ENCODE measurements around the gene NHLH1. TPM values are rescaled to one million over a fixed set of nuclear protein-coding genes. Genes with fewer than 3 reads are reported as not detected.
"Not testable (repeated sequence)": the region's sequence is repeated elsewhere in the genome, so short reads cannot be mapped to it uniquely, and the experiment has no call there.

The NHLH1 gene
- total and polyA plus RNA-seq, 2 donors = 0.05 TPM; not detected in 1

DNA sequence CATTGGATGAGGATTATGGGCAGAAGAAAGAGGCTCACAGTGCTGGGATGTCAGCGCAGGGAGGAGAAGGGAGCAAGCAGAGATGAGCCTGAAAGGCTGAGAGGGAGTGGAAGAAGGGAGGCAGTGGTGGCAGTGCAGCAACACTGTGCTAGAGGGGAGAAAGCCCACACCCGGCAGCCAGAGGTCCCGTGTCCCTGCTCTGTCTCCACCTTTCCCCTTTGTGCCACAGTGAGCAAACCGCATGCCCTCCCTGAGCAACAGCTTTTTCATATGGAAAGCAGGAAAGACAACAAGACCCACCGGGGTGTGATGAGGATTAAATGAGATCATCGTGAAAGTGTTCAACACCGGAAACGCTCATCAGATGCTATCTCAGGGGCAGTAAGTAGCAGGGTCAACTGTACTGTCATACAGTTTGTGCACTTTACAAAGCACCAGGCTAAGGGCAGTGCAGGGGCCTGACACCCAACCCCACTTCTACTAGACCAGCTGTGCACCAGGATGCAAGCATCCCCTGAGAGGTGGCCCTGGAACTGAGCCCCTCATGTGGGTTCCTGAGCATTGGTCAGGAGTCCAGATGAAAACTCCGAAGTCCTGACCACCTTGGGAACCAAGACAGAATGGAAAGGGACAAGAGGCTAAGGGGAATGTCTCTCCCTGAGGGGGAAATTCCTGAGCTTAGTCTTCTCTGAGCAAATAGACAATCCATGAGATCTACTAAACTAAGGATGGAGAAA is 9.1 kb downstream of the NHLH1 start:
- Histone ChIP-seq H3K4me3 (ENCODE audit: low read depth, low read length) (no peak overlapping the region), H3K36me3 (ENCODE audit: insufficient read depth) (no peaks in the 10 kb centered on the region), H3K27ac (ENCODE audit: low read depth) (no peak overlapping the region), H3K4me1 (ENCODE audit: insufficient read depth) (no peaks in the 10 kb centered on the region)
- 21% methylated on average over 9 of the region's 9 CpGs for WGBS
- DNase-seq (ENCODE audit: extremely low spot score) = no peak

DNA sequence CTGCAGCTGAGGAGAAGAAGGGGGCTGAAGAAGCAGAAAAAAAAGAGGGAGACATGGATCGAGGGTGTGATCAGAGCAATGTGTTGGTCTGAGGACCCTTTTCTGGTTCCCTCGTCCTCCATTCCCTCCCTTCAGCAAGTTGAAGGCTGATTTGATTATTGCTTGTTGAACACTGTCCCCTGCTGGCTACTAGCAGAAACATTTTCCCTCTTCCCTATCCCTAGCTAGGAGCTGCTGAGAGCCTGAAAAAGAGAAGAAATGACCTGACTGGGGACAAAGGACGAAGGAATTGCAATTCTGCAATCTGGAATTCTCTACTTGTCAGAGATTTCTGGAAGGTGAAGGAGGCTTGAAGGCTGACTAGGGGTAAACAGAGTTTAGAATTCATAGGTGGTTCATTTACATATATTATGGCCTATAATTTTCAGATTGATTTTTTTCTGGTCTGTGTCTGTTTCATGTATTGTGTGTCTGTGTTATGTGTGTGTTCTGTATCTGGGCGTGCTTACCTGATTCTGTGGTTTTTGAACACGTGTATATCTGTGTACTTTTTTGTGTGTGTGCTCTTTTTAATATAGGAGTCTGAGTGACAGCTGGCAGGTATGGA is 9.8 kb downstream of the NHLH1 start:
- Histone ChIP-seq H3K4me3 (ENCODE audit: low read depth, low read length) (no peak overlapping the region), H3K27ac (ENCODE audit: low read depth) (no peak overlapping the region), H3K36me3 (ENCODE audit: insufficient read depth) (no peaks in the 10 kb centered on the region), H3K4me1 (ENCODE audit: insufficient read depth) (no peaks in the 10 kb centered on the region)
- no peak for DNase-seq (ENCODE audit: extremely low spot score)
- 17% methylated on average over 5 of the region's 5 CpGs for WGBS

DNA sequence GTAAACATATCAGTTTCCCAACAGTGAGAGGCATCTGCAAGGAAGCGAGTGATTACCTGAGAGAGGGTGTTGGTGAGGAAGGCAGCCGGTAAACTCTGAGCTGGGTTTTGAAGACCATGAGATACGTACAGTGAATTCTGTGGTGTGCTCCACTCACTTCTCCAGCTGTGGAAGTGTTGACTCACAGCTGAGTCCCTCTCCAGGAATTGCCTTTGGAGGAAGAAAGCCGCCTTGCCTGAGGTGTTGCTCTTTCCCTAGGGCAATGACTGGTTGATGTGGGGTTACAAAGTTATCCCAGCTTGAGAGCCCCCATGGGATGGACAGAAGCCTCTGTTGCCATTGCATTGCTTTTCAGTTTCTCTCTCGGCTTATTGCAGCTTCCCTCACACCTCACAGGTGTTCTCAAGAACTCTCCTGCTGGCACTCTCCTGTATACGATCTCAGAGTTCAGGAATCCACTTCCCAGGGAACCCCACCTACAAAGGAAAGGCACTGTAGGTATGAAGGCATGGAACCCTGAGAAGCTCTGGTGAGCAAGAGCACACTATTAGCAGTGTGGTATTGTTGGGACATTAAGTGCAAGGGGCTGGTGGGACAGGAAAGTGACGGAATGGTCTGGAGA is 10.8 kb downstream of the NHLH1 start:
- Histone ChIP-seq H3K4me1 (ENCODE audit: insufficient read depth) (no peaks in the 10 kb centered on the region), H3K4me3 (ENCODE audit: low read depth, low read length) (no peak overlapping the region), H3K27ac (ENCODE audit: low read depth) (no peak overlapping the region), H3K36me3 (ENCODE audit: insufficient read depth) (no peaks in the 10 kb centered on the region)
- 57% methylated on average over 7 of the region's 7 CpGs for WGBS
- no peak for DNase-seq (ENCODE audit: extremely low spot score)

DNA sequence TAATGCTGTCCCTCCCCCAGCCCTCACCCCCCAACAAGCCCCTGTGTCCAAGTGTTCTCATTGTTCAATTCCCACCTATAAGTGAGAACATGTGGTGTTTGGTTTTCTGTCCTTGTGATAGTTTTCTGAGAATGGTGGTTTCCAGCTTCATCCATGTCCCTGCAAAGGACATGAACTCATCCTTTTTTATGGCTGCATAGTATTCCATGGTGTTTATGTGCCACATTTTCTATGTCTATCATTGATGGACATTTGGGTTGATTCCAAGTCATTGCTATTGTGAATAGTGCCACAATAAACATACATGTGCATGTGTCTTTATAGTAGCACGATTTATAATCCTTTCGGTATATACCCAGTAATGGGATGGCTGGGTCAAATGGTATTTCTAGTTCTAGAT is 17.9 kb downstream of the NHLH1 start:
- DNase-seq (ENCODE audit: extremely low spot score); H3K4me3 ChIP-seq (ENCODE audit: low read depth, low read length): not testable (repeated sequence)
- WGBS = 98% methylated on average over 2 of the region's 2 CpGs

DNA sequence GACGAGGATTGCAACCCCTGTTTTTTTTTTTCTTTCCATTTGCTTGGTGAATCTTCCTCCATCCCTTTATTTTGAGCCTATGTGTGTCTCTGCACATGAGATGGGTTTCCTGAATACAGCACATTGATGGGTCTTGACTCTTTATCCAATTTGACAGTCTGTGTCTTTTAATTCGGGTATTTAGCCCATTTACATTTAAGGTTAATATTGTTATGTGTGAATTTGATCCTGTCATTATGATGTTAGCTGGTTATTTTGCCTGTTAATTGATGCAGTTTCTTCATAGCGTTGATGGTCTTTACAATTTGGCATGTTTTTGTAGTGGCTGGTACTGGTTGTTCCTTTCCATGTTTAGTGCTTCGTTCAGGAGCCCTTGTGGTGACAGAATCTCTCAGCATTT is 21.5 kb downstream of the NHLH1 start:
- WGBS = 75% methylated on average over 4 of the region's 4 CpGs
- H3K4me1 ChIP-seq (ENCODE audit: insufficient read depth); DNase-seq (ENCODE audit: extremely low spot score); H3K27ac ChIP-seq (ENCODE audit: low read depth); H3K36me3 ChIP-seq (ENCODE audit: insufficient read depth); H3K4me3 ChIP-seq (ENCODE audit: low read depth, low read length): not testable (repeated sequence)

More for the DNA sequence above, 17.9 kb downstream of the NHLH1 start:
- H3K4me1 ChIP-seq (ENCODE audit: insufficient read depth); H3K36me3 ChIP-seq (ENCODE audit: insufficient read depth); H3K27ac ChIP-seq (ENCODE audit: low read depth): not testable (repeated sequence)

DNA sequence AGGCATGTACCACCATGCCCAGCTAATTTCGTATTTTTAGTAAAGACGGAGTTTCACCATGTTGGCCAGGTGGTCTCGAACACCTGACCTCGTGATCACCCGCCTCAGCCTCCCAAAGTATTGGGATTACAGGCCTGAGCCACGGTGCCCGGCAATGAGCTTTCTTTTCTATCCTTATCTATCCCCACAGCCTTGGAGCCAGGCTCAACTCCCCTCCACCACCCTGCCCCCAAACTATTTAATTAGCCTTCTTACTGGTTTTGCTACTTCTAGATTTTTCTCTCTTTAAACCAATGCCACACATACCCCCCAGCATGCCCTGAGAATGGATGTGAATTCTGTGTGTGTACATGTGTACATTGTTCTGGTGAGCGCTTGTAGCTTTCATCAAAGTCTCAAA is 27.8 kb downstream of the NHLH1 start:
- Histone ChIP-seq H3K4me1 (ENCODE audit: insufficient read depth) (no peaks in the 10 kb centered on the region), H3K27ac (ENCODE audit: low read depth) (no peak overlapping the region), H3K4me3 (ENCODE audit: low read depth, low read length) (no peak overlapping the region), H3K36me3 (ENCODE audit: insufficient read depth) (no peaks in the 10 kb centered on the region)
- 90% methylated on average over 8 of the region's 8 CpGs for WGBS
- DNase-seq (ENCODE audit: extremely low spot score) = no peak

DNA sequence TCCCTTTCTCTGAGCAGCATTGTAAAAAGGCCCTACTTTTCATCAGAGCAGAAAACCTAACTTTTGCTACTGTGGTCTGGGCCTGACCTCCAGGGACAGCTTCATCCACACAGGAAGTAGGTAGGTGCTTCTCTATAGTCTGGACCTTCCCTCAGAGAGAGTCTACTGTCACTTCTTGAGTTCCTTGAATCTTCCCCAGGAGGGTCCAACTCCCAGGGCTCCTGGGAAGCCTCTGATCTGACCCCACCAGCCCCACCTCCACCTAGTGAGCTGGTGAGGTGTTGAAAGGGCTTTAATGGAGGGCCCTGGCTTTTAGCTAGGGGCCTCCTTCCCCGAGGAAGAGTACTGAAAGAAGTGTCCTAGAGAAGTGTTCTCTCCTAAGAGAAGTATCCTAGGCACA is 30.8 kb downstream of the NHLH1 start:
- H3K4me3 ChIP-seq (ENCODE audit: low read depth, low read length) = no peak overlapping the region
- H3K36me3 ChIP-seq (ENCODE audit: insufficient read depth) = no peaks in the 10 kb centered on the region
- 47% methylated on average over 1 of the region's 1 CpG for WGBS

DNA sequence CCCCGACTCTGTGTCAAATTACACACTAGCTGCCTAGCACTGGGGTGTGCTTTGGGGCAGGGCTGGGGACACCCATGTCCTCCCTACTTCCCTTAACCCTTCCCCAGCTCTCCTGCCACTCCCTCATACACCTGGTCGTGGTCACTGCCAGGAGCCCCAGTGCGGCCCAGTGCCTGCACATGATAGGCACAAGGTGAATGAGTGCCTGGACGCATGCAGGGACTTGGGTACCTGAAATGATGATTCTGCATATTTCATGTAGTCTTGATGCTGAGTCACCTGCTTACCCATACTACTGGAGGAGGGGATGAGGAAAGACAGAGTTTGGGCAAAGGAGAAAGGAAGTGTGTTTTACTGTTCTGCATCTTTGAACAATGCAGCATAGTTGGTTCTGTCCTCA is 32.0 kb downstream of the NHLH1 start:
- Histone ChIP-seq H3K27ac (ENCODE audit: low read depth) (no peak overlapping the region), H3K4me3 (ENCODE audit: low read depth, low read length) (no peak overlapping the region), H3K36me3 (ENCODE audit: insufficient read depth) (no peaks in the 10 kb centered on the region), H3K4me1 (ENCODE audit: insufficient read depth) (no peaks in the 10 kb centered on the region)
- DNase-seq (ENCODE audit: extremely low spot score) = no peak
- WGBS = 74% methylated on average over 4 of the region's 4 CpGs

More for the DNA sequence above, 30.8 kb downstream of the NHLH1 start:
- Histone ChIP-seq H3K27ac (ENCODE audit: low read depth) (no peak overlapping the region), H3K4me1 (ENCODE audit: insufficient read depth) (no peaks in the 10 kb centered on the region)
- no peak for DNase-seq (ENCODE audit: extremely low spot score)

DNA sequence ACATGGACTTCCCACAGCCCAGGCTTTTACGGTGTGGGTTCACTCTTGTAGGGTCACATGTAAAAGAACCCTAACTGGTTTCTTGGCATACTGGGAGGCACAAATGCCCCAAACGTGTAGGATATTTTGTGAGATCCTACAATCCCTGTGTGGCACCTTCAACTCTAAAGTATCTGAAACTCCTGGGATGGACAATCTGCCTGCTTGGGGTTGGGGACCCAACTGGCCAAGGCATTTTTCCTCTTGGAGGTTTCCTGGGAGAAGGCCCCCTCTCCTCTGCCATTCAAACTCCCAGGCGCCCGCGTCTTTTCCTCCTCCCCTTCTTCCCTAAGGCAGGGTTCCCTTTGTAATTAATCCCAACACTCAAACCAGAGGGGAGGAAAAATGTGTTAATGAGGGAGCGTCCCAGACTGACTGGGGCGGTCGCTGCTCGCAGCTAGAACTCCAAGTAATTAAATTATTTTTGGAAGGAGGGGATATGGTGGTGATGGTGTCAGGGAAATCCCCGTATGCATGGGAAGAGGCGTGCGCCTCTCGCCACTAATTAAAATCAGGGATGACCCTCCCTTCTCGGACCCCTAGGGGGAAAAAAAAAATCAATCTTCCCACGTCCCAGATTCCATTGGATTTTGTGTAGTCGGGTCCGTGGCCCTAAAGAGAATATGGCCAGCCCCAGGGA is 32.8 kb downstream of the NHLH1 start:
- no peaks in the 10 kb centered on the region for H3K36me3 ChIP-seq (ENCODE audit: insufficient read depth)
- whole genome bisulfite sequencing = 36% methylated on average over 17 of the region's 17 CpGs
- H3K4me1 ChIP-seq (ENCODE audit: insufficient read depth) = no peaks in the 10 kb centered on the region
- DNase-seq (ENCODE audit: extremely low spot score) = no peak
- peak overlapping the region; percentile 86 for H3K4me3 ChIP-seq (ENCODE audit: low read depth, low read length)
- H3K27ac ChIP-seq (ENCODE audit: low read depth) = no peak overlapping the region

DNA sequence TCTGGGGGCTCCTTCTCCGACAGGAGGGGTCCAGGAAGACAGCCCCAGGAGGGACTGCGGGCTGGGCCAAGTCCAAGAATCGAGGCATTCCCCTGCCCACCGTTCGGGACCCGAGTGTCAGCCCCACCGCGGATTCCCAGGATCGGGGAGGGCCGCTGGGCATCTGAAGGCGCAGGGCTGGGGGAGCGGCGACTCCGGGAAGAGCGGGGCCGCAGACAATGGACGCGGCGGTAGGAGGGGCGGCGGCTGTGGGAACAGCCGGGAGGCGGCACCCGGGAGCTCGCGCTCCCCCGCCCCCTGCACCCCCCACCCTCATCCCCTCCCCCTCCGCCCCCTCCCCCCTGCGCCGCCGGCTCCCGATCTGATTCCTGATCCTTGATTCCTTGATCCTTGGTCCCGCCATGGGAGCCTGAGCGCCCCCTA is 33.4 kb downstream of the NHLH1 start, which contains the start of gene VANGL2:
TSS of gene VANGL2 (plus strand) at position 342 of the 423 bp plus-strand sequence. CDS start 15,274 bp downstream, outside the sequence.
- Histone ChIP-seq H3K4me1 (ENCODE audit: insufficient read depth) (no peaks in the 10 kb centered on the region), H3K27ac (ENCODE audit: low read depth) (no peak within 1 kb of the TSS), H3K4me3 (ENCODE audit: low read depth, low read length) (peak within 1 kb of the TSS; percentile 86), H3K36me3 (ENCODE audit: insufficient read depth) (no peaks in the 10 kb centered on the region)
- DNase-seq (ENCODE audit: extremely low spot score) = no peak
- under 1% methylated on average over 31 of the region's 34 CpGs for WGBS

DNA sequence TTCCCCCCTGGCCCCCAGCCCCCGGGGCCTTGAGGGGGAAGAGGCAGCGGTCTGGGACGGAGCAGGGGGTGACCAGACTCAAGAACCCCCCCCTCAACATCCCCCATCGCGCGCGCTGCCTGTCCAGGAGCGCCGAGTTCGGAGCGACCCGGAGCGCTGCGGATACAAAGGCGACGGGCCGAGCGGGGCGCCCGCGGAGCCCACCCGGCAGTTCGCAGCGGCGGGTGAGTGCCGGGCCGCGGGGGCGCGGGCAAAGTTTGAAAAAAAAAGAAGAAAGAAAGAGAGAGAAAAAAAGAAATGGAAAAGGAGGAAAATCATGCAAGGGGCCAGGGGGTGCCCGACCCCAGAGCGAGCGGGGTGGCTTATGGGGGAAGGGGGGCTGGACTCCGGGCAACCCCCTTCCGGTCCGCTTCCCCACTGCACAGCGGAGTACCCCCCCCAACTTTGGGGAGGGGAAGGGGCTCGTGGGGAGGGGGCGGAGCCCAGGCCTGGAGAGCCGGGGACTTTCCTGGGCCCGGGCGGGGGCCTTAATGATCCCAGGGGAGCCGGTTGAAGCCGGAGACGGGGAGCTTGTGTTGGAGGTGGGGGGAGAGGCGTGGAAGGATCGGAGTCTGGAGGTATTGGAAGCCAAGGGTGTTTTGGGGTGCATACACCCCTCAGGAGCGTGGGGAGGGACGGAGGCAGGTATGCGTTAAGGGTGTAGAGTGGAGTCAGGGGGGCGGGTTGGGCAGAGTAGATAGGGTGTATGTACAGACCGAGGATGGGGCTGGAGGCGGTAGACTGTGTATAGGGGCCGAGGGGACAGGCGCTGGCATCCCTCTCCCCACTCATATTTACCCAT is 34.0 kb downstream of the NHLH1 start:
- no peaks in the 10 kb centered on the region for H3K4me1 ChIP-seq (ENCODE audit: insufficient read depth)
- no peak overlapping the region for H3K27ac ChIP-seq (ENCODE audit: low read depth)
- H3K36me3 ChIP-seq (ENCODE audit: insufficient read depth) = no peaks in the 10 kb centered on the region
- peak overlapping the region; percentile 86 for H3K4me3 ChIP-seq (ENCODE audit: low read depth, low read length)
- 2% methylated on average over 55 of the region's 55 CpGs for WGBS
- DNase-seq (ENCODE audit: extremely low spot score) = no peak

DNA sequence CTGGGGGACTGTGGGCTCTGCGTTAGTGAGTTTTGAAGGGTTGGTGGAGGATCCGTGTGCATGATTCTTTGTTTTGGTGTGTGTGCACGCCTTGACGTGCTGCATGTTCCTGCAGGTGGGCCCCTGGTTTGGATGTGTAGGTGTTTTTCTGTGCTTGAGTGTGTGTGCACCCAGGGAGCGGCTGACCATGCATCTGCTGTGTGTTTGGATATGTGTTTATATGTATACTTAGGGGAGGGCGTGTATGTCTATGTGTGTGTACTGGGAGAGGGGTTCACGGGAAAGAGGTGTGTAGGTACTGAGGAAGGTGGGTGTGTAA is 34.6 kb downstream of the NHLH1 start:
- H3K4me3 ChIP-seq (ENCODE audit: low read depth, low read length) = peak overlapping the region; percentile 86

More for the DNA sequence above, 34.6 kb downstream of the NHLH1 start:
- no peaks in the 10 kb centered on the region for H3K36me3 ChIP-seq (ENCODE audit: insufficient read depth)
- H3K27ac ChIP-seq (ENCODE audit: low read depth) = no peak overlapping the region
- 27% methylated on average over 7 of the region's 7 CpGs for WGBS
- no peaks in the 10 kb centered on the region for H3K4me1 ChIP-seq (ENCODE audit: insufficient read depth)
- no peak for DNase-seq (ENCODE audit: extremely low spot score)
